Measurements from ENCODE around the gene FOXD4L6. TPM values are rescaled to one million over a fixed set of nuclear protein-coding genes. Genes with fewer than 3 reads are reported as not detected.

FOXD4L6 gene
- 0.06 to 0.09 TPM in 2 of 5 replicates, not detected in the others for total RNA-seq (2022; extraction: Qiagen RNA extraction)

GRCh38 chr9:41128581-41128980 lies at the start of gene FOXD4L6:
Gene FOXD4L6 (minus strand): TSS chr9:41128681. CDS start chr9:41128383, 298 bp downstream.

Other genes with a start within 250 kb of the FOXD4L6 start
- gene ZNG1F, start 60.6 kb upstream of the FOXD4L6 start, total RNA-seq (2022; extraction: Qiagen RNA extraction) = 15.4 to 28.1 TPM (median 23.8 TPM) in 5 replicates